Neuronal stem cell (in vitro differentiated cells): Measurements from ENCODE around the gene WWOX.

Source experiments
- DNase-seq: peaks from one replicate; pipeline ENCODE4 v3.0.0-alpha.2; 2013; ENCODE audit warnings: low spot score
- H2AFZ ChIP-seq: one replicate; pipeline ENCODE4 v1.6.1; 2013; ENCODE audit warnings: mild to moderate bottlenecking, low read length, inconsistent platforms
- H2AK5ac ChIP-seq: 2 replicates; pipeline ENCODE4 v1.6.1; 2013; ENCODE audit warnings: low read depth, mild to moderate bottlenecking, inconsistent platforms, low read length, moderate library complexity, mixed read lengths
- H2BK120ac ChIP-seq: 2 replicates; pipeline ENCODE4 v1.6.1; 2013; ENCODE audit warnings: low read depth, mild to moderate bottlenecking, inconsistent platforms, low read length, moderate library complexity, mixed read lengths
- H2BK12ac ChIP-seq: one replicate; pipeline ENCODE4 v1.6.1; 2013; ENCODE audit warnings: low read length, inconsistent platforms
- H2BK15ac ChIP-seq: 2 replicates; pipeline ENCODE4 v1.6.1; 2013; ENCODE audit warnings: mild to moderate bottlenecking, low read length, inconsistent platforms, mixed read lengths
- H2BK5ac ChIP-seq: one replicate; pipeline ENCODE4 v1.6.1; 2013; ENCODE audit warnings: inconsistent platforms, mild to moderate bottlenecking, low read length, moderate library complexity
- H3K14ac ChIP-seq: one replicate; pipeline ENCODE4 v1.6.1; 2013; ENCODE audit warnings: low read length, inconsistent platforms
- H3K18ac ChIP-seq: 2 replicates; pipeline ENCODE4 v1.6.1; 2013; ENCODE audit warnings: low read length, inconsistent platforms
- H3K23ac ChIP-seq: 2 replicates; pipeline ENCODE4 v1.6.1; 2013; ENCODE audit warnings: low read depth, mild to moderate bottlenecking, mixed read lengths, low read length, inconsistent platforms; ENCODE audit not compliant: poor library complexity
- H3K27ac ChIP-seq: replicated peaks from 3 replicates; pipeline ENCODE4 v1.5.1; 2013; ENCODE audit warnings: low read length, inconsistent platforms
- H3K27me3 ChIP-seq, 3 experiments: 2 replicates each; pipeline ENCODE4 v1.6.1; 2013; ENCODE audit warnings: low read length in 3 of 3, mild to moderate bottlenecking in 2 of 3, inconsistent platforms in 1 of 3, low read depth in 1 of 3, mixed read lengths in 1 of 3, moderate library complexity in 1 of 3; ENCODE audit not compliant: control insufficient read depth in 3 of 3, insufficient read depth in 3 of 3
- H3K36me3 ChIP-seq, 2 donors: replicated peaks in 1 of 2; 2 replicates each; pipeline ENCODE4 v1.6.1; 2013; ENCODE audit warnings: low read length in 2 of 2; ENCODE audit not compliant: control insufficient read depth in 2 of 2, insufficient read depth in 2 of 2
- H3K4ac ChIP-seq: 2 replicates; pipeline ENCODE4 v1.6.1; 2013; ENCODE audit warnings: inconsistent platforms, mild to moderate bottlenecking, low read length, moderate library complexity
- H3K4me1 ChIP-seq, 2 donors: 1 replicate in 1 of 2; 2 replicates in 1 of 2; pipeline ENCODE4 v1.6.1; 2013; ENCODE audit warnings: low read length in 2 of 2, low read depth in 1 of 2; ENCODE audit not compliant: control insufficient read depth in 2 of 2, insufficient read depth in 1 of 2
- H3K4me2 ChIP-seq: one replicate; pipeline ENCODE4 v1.6.1; 2013; ENCODE audit warnings: mild to moderate bottlenecking, low read length, inconsistent platforms; ENCODE audit not compliant: insufficient read depth, poor library complexity, severe bottlenecking
- H3K4me3 ChIP-seq, 2 donors: 2 replicates each; pipeline ENCODE4 v1.5.1; 2013; ENCODE audit warnings: low read length in 2 of 2, mild to moderate bottlenecking in 2 of 2, inconsistent platforms in 1 of 2, moderate library complexity in 1 of 2
- H3K79me1 ChIP-seq: one replicate; pipeline ENCODE4 v1.6.1; 2013; ENCODE audit warnings: low read depth, mild to moderate bottlenecking, inconsistent platforms, low read length, moderate library complexity
- H3K9ac ChIP-seq: one replicate; pipeline ENCODE4 v1.6.1; 2013; ENCODE audit warnings: mild to moderate bottlenecking, low read depth, low read length, inconsistent platforms; ENCODE audit not compliant: poor library complexity
- H3K9me3 ChIP-seq, 2 donors: replicated peaks in 1 of 2; 2 replicates each; pipeline versions ENCODE3 to v1.6.1; 2013; ENCODE audit warnings: low read length in 2 of 2, mild to moderate bottlenecking in 2 of 2, inconsistent platforms in 1 of 2, low read depth in 1 of 2, mixed read lengths in 1 of 2, moderate library complexity in 1 of 2; ENCODE audit not compliant: control insufficient read depth in 2 of 2, insufficient read depth in 1 of 2
- H4K8ac ChIP-seq: one replicate; pipeline ENCODE4 v1.6.1; 2013; ENCODE audit warnings: low read depth, mild to moderate bottlenecking, inconsistent platforms, low read length, moderate library complexity
- H4K91ac ChIP-seq: one replicate; pipeline ENCODE4 v1.6.1; 2013; ENCODE audit warnings: low read length, low read depth, mild to moderate bottlenecking, inconsistent platforms; ENCODE audit not compliant: poor library complexity
- WGBS, 2 donors: extraction: QIAGEN DNeasy Blood & Tissue Kit; methylation state at CpG; one replicate each; pipeline ENCODE4 v1.1.7; 2013; ENCODE audit warnings: missing lambda C conversion rate in 2 of 2, mixed read lengths in 1 of 2; ENCODE audit not compliant: insufficient read length in 2 of 2, insufficient replicate concordance in 1 of 2; ENCODE audit errors: extremely low coverage in 2 of 2; 5-methylcytosine and 5-hydroxymethylcytosine counted together

WWOX gene

DNA sequence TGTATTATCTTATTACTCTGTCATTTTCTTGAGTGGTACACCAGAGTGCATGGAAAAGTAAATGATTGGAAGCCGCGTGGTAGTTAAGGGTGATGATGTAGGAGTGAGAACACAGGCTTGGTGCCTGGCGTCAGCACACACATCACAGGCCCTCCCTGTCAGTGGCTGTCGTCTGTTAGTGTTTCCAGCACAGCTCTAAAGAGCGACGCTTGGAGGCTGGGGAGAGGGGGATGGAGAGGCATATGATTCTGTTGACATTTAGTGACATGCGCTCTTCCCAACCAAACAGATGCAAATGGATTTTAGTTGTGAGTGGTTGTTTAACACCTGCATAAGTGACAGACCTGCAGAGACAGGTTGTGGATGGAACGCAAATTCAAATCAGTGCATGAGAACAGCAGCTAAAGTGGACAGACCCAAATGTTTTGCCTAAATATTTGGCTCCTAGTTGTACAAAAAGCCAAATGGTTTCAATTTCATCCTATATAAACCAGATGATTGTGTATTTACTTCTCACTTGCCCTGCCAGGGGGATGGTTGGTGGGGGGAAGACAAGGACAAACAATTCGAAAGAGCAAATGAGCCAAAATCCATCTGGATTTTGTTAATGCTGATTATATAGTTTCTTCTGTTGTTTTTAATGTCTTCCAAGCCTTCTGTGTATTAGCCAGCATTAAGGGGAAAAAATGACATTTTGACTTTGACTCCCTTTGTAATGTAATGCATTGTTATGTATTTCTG is 222.3 kb downstream of the WWOX start:
- Histone ChIP-seq H2AK5ac (no peak overlapping the region), H2BK120ac (no peak overlapping the region), H3K14ac (no peak overlapping the region), H4K91ac (no peak overlapping the region), H2BK12ac (no peak overlapping the region), H3K36me3 (no peaks in the 10 kb centered on the region), H4K8ac (no peak overlapping the region), H3K9me3 (peaks cover 0 to 10% of the 10 kb centered on the region in 2 donors), H3K9ac (no peak overlapping the region), H2BK5ac (no peak overlapping the region), H3K4me3 (no peak overlapping the region), H3K18ac (no peak overlapping the region), H2BK15ac (no peak overlapping the region), H3K23ac (no peak overlapping the region), H3K27me3 (no peaks in the 10 kb centered on the region), H3K4ac (no peak overlapping the region), H3K27ac (no peak overlapping the region), H3K4me2 (no peak overlapping the region), H3K79me1 (no peaks in the 10 kb centered on the region), H2AFZ (no peak overlapping the region), H3K4me1 (peaks cover 12 to 15% of the 10 kb centered on the region in 2 donors)
- WGBS, 2 donors, result no CpG with 5 or more reads among the region's 9 CpGs
- no peak for DNase-seq

DNA sequence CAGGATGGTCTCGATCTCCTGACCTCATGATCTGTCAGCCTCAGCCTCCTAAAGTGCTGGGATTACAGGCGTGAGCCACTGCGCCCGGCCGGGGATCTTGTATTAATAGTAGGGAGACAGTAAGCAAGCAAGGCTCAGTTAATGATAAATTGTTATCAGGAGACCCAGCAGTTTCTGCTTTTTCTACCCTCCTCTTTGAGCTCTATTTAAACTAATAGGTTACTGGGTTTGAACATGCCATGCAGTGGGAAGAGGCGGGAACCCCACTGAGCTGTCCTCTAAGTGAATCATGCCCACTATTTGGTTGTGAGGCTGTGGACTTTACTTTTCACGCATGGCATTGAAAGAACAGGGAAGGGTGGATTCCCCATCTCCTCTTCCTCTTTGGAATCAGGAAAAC is 223.9 kb downstream of the WWOX start:
- H2AFZ ChIP-seq, result no peak overlapping the region
- no peak overlapping the region for H2BK15ac ChIP-seq
- H4K8ac ChIP-seq, result no peak overlapping the region
- no peak overlapping the region for H2AK5ac ChIP-seq
- H3K36me3 ChIP-seq, result no peaks in the 10 kb centered on the region
- no peak overlapping the region for H4K91ac ChIP-seq
- DNase-seq, result no peak
- no peak overlapping the region for H3K18ac ChIP-seq
- no peak overlapping the region for H2BK5ac ChIP-seq
- H2BK120ac ChIP-seq, result no peak overlapping the region
- no peak overlapping the region for H3K4me2 ChIP-seq
- no peak overlapping the region for H3K27ac ChIP-seq
- H3K23ac ChIP-seq, result no peak overlapping the region
- no peak overlapping the region for H3K9ac ChIP-seq
- H3K4ac ChIP-seq, result no peak overlapping the region
- no peak overlapping the region for H3K4me3 ChIP-seq
- H3K27me3 ChIP-seq, result no peaks in the 10 kb centered on the region
- no CpG with 5 or more reads among the region's 7 CpGs for WGBS, 2 donors
- no peak overlapping the region for H2BK12ac ChIP-seq
- no peaks in the 10 kb centered on the region for H3K79me1 ChIP-seq
- H3K4me1 ChIP-seq, result peaks cover 8 to 10% of the 10 kb centered on the region in 2 donors
- no peak overlapping the region for H3K14ac ChIP-seq
- peaks cover 0 to 10% of the 10 kb centered on the region in 2 donors for H3K9me3 ChIP-seq

DNA sequence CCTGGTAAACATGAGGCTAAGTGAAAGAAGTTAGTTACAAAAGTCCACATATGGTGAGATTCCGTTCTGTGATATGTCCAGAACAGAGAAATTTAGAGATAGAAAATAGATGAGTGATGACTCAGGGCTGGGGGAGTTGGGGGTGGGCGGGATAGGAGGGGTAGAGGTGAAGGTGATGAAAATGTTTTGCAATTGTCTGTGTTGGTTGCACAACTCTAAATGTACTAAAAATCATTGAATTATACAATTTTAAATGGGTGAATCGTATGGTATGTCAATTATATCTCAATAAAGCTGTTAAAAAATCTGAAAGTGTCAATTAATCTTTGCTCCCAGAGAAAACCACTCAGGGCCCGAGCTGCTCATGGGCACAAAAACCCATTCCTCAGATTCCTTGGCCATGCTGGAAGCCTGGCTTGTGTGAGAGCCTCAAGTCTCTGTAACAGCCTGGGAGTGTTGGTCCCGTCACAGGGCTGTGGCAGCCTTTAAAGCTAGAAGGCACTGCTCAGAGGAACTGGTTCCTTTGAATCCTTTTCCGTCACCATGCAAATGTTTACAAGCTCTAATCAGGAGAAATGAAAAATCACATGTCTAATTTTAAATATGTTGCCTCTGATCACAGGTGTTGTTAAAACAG is 225.3 kb downstream of the WWOX start:
- Histone ChIP-seq H3K14ac (no peak overlapping the region), H3K23ac (no peak overlapping the region), H3K79me1 (no peaks in the 10 kb centered on the region), H2BK12ac (no peak overlapping the region), H4K91ac (no peak overlapping the region), H3K4me1 (peaks cover 8 to 10% of the 10 kb centered on the region in 2 donors), H2AFZ (no peak overlapping the region), H3K4me3 (no peak overlapping the region), H4K8ac (no peak overlapping the region), H3K18ac (no peak overlapping the region), H3K9me3 (no peaks in the 10 kb centered on the region), H2BK15ac (no peak overlapping the region), H2BK120ac (no peak overlapping the region), H3K4me2 (no peak overlapping the region), H2AK5ac (no peak overlapping the region), H3K9ac (no peak overlapping the region), H2BK5ac (no peak overlapping the region), H3K27ac (no peak overlapping the region), H3K4ac (no peak overlapping the region), H3K27me3 (no peaks in the 10 kb centered on the region), H3K36me3 (no peaks in the 10 kb centered on the region)
- no peak for DNase-seq
- WGBS, 2 donors, result 100% methylated on average over 1 of the region's 6 CpGs; no CpG with 5 or more reads in 1 of the 2 donors

DNA sequence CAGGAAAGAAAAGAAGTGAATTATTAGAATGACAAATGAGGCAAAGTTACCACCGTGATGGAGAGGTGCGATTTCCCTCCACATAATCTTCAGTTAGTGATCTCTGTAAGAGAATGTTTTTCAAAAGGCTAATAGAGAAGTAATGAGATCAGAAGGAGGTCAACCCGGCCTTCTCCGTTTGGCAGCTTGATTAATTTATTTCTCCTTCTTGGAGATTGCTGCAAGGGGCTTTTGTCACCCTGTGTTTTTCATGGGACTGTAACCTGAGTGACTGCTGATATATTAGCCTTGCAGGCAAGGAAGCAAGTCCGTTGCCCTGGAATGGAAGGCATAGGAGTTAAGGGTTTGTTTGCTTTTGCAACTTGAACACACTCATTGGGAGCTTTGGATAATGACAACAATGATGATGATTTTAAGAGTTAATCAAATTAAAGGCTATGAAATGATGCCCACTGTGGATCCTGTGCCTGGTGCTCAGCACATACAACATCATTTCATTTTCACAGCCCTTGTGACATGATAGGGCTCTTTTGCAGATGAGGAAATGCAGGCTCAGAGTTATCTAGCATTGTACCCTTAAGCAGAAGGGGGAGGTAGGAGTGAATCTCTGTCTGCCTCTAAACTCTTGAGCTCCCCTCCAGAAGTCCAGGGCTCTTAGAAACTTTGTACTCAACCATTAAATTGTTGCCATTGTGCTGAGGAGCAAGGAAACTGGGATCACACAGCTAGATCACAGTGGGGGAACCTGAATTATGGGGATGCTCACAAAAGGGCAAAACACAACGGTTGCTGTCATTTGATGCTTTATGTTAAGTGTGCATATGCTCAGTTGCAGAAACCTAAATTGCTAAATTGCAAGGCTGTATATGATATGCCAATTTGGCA is 226.3 kb downstream of the WWOX start:
- WGBS, 2 donors, result no CpG with 5 or more reads among the region's 6 CpGs
- no peak overlapping the region for H2BK15ac ChIP-seq
- H3K14ac ChIP-seq, result no peak overlapping the region
- no peak overlapping the region for H2BK5ac ChIP-seq
- no peak overlapping the region for H2AK5ac ChIP-seq
- no peak overlapping the region for H3K4me3 ChIP-seq
- H2BK12ac ChIP-seq, result no peak overlapping the region
- no peak overlapping the region for H3K18ac ChIP-seq
- H3K36me3 ChIP-seq, result no peaks in the 10 kb centered on the region
- no peaks in the 10 kb centered on the region for H3K27me3 ChIP-seq
- H3K9ac ChIP-seq, result no peak overlapping the region
- no peak overlapping the region for H4K91ac ChIP-seq
- H3K4ac ChIP-seq, result no peak overlapping the region
- no peak overlapping the region for H3K27ac ChIP-seq
- H3K9me3 ChIP-seq, result no peaks in the 10 kb centered on the region
- no peak overlapping the region for H3K23ac ChIP-seq
- DNase-seq, result no peak
- peaks cover 8 to 10% of the 10 kb centered on the region in 2 donors for H3K4me1 ChIP-seq
- no peak overlapping the region for H2BK120ac ChIP-seq
- no peak overlapping the region for H4K8ac ChIP-seq
- no peaks in the 10 kb centered on the region for H3K79me1 ChIP-seq
- peak overlapping the region; percentile 19 for H3K4me2 ChIP-seq
- peak overlapping the region; percentile 0 for H2AFZ ChIP-seq
